Heart right ventricle (tissue), 16 donors: ENCODE results near the gene PLS3. TPM values are rescaled to one million over a fixed set of nuclear protein-coding genes. Genes with fewer than 3 reads are reported as not detected.
A peak's percentile ranks its signal among the peaks of the same experiment; 100 is the strongest.

Experiments
- ATAC-seq, 8 donors: fragments of 200-7000 bp; cut with Tn5 transposase; one replicate each; pipeline ENCODE4 v1.9.1; 2020; ENCODE audit warnings: mild to moderate bottlenecking in 8 of 8, moderate library complexity in 8 of 8, moderate number of reproducible peaks in 1 of 8
- DNase-seq, 2 donors: peaks; one replicate each; pipeline ENCODE4 v3.0.0-alpha.2; 2020
- H3K27ac ChIP-seq, 10 donors: fragments of 200-600 bp; sonication (generic) in 2 of 10; one replicate each; pipeline versions ENCODE4 v1.5.0 to v1.8.0; 2020 to 2022; ENCODE audit warnings: mild to moderate bottlenecking in 3 of 10
- H3K27me3 ChIP-seq, 7 donors: fragments of 200-600 bp; one replicate each; pipeline ENCODE4 v1.8.0; 2021 to 2022; ENCODE audit warnings: mild to moderate bottlenecking in 2 of 7
- H3K36me3 ChIP-seq, 9 donors: fragments of 200-600 bp; sonication (generic) in 1 of 9; one replicate each; pipeline versions ENCODE4 v1.5.0 to v1.8.0; 2020 to 2022; ENCODE audit warnings: mild to moderate bottlenecking in 2 of 9
- H3K4me1 ChIP-seq, 9 donors: fragments of 200-600 bp; sonication (generic) in 1 of 9; one replicate each; pipeline versions ENCODE4 v1.5.0 to v1.8.0; 2020 to 2022; ENCODE audit warnings: mild to moderate bottlenecking in 4 of 9
- H3K4me3 ChIP-seq, 10 donors: fragments of 200-600 bp; sonication (generic) in 2 of 10; one replicate each; pipeline versions ENCODE4 v1.5.0 to v1.8.0; 2020 to 2022; ENCODE audit warnings: mild to moderate bottlenecking in 7 of 10, moderate library complexity in 2 of 10
- H3K9me3 ChIP-seq, 11 donors: fragments of 200-600 bp in 10 of 11; sonication (generic) in 2 of 11; one replicate each; pipeline versions ENCODE4 v1.5.0 to v1.8.0; 2013 to 2022; ENCODE audit warnings: mild to moderate bottlenecking in 2 of 11, control low read depth in 1 of 11, moderate library complexity in 1 of 11
- WGBS, 2 donors: extraction: QIAGEN DNeasy Blood & Tissue Kit; methylation state at CpG; one replicate each; pipeline ENCODE4 v1.1.7; 2013; ENCODE audit warnings: inconsistent platforms in 1 of 2; 5-methylcytosine and 5-hydroxymethylcytosine counted together
- intact Hi-C, 10 donors: fragments of 100-400 bp; cut with DNase I; formaldehyde crosslinking; loops; one replicate each; pipeline versions ENCODE4 v1.11.1 to v1.14.2; 2022
- polyA plus RNA-seq, 2 donors: library from polyadenylated mRNA; stranded (reverse); fragments of 200-250 nt; gene quantifications; one replicate each; pipeline ENCODE4 v1.2.3, GENCODE V29; 2013
- total RNA-seq, 10 donors: library from RNA; stranded (reverse); fragmentation: NEBNext Ultra II Directional in 3 of 10; extraction: Animal tissue kit (Norgen Biotek cat#: 25700) in 3 of 10; gene quantifications; one replicate each; pipeline versions ENCODE4 v1.2.1 to v1.2.4, GENCODE V29; 2021 to 2023
- TF ChIP-seq, protein P1 (sequence below), 9 donors: fragments of 200-600 bp; sonication (generic) in 2 of 9; IDR thresholded peaks; one replicate each; pipeline versions ENCODE4 v1.5.0 to v1.8.0; 2021 to 2022; ENCODE audit warnings: antibody characterized with exemption in 9 of 9, mild to moderate bottlenecking in 5 of 9, moderate library complexity in 1 of 9
- donor health status: Arrhythmogenic right ventricular cardiomyopathy.
- donor health status: ischemic (EF 13 %, LVEDD 7.1; RV severe dilation, severe dysfunction).
- donor health status: healthy with polysubstance abuse.
- donor health status: DM: no; HTN: yes; CAD: no.
- donor health status: DM: no; HTN: no; CAD: no.
- donor health status: ischemic (EF 25% LVEDD 6.9; RV normal size, moderate dysfunction).
- donor health status: ischemic (EF 25% LVEDD 5.7; RV mildly dilated, moderate dysfunction).
- donor health status: healthy.
- donor health status: DM: yes; HTN: yes; CAD: no.
- donor health status: Ischemic cardiomyopathy.
- donor health status: ischemic (EF 35%, LVEDD 5.7; RV mildly dilated, moderate dysfunction).
- donor health status: nonischemic (EF 11% LVEDD 7.7; RV severe dilation, severe dysfunction).
- donor health status: DM: yes; HTN: yes; CAD: no.
- donor health status: PGD.
- donor health status: ischemic (EF 29% LVEDD 5.4; RV normal size, mild dysfunction).
- donor health status: nonischemic (EF 23%, LVEDD 6.1; RV moderate dilation, normal function).

Gene PLS3
- total and polyA plus RNA-seq, 12 donors: 29.7 to 56.9 (median 38.0) TPM

DNA sequence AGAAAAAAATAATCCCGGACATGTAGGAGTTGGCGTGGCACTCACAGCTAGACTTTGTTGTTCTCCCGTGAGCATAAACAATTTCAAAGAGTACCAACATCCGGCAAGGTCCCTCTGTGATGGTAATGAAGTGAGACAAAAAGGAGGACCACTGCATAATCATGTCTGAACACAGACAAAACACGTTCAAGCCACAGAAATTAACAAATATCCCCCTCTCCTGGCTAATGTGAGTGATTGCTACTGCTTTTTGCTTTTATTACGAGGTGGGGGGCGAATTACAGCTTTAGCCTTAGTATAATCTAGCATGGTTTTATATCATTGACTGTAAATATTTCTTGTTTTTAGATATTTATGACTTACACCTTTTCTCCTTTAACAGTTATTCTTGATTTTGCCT lies 118.5 kb downstream of the PLS3 start:
- no peak for DNase-seq
- Histone ChIP-seq H3K9me3 (no peaks in the 10 kb centered on the region), H3K27me3 (peaks cover 0 to 52% (median 0%) of the 10 kb centered on the region in 7 donors), H3K4me1 (no peaks in the 10 kb centered on the region), H3K4me3 (no peak overlapping the region), H3K27ac (no peak overlapping the region), H3K36me3 (no peaks in the 10 kb centered on the region)
- ATAC-seq: no peak
- whole genome bisulfite sequencing, 2 donors: 16% methylated on average over 7 of the region's 7 CpGs
- TF ChIP-seq, protein P1, sequence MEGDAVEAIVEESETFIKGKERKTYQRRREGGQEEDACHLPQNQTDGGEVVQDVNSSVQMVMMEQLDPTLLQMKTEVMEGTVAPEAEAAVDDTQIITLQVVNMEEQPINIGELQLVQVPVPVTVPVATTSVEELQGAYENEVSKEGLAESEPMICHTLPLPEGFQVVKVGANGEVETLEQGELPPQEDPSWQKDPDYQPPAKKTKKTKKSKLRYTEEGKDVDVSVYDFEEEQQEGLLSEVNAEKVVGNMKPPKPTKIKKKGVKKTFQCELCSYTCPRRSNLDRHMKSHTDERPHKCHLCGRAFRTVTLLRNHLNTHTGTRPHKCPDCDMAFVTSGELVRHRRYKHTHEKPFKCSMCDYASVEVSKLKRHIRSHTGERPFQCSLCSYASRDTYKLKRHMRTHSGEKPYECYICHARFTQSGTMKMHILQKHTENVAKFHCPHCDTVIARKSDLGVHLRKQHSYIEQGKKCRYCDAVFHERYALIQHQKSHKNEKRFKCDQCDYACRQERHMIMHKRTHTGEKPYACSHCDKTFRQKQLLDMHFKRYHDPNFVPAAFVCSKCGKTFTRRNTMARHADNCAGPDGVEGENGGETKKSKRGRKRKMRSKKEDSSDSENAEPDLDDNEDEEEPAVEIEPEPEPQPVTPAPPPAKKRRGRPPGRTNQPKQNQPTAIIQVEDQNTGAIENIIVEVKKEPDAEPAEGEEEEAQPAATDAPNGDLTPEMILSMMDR (IDR thresholded peaks at IDR 0.05): peak in 8 of 9 donors; percentile 7 to 53 (median 44)
- intact Hi-C loops: loop anchor here in 1 of 10 donors (10.0 kb wide), 1 partner anchor 355 kb away; no protein-coding TSS in a partner anchor

- Histone ChIP-seq H3K4me3 (no peak overlapping the region), H3K9me3 (no peaks in the 10 kb centered on the region), H3K4me1 (peaks cover 0 to 7% (median 0%) of the 10 kb centered on the region in 9 donors), H3K27ac (no peak overlapping the region), H3K27me3 (peaks cover 0 to 67% (median 0%) of the 10 kb centered on the region in 7 donors), H3K36me3 (no peaks in the 10 kb centered on the region)
- ATAC-seq (no peak), DNase-seq (no peak)
- intact Hi-C loops: loop anchor here in 1 of 10 donors (10.0 kb wide), 1 partner anchor 363 kb away; no protein-coding TSS in a partner anchor
- 63 to 86% methylated on average over 4 of the region's 4 CpGs for WGBS, 2 donors
- TF ChIP-seq, protein P1 (IDR thresholded peaks at IDR 0.05): no peak
Measured at GRCh38 chrX:115687595-115687994, 126.6 kb downstream of the PLS3 start.

DNA sequence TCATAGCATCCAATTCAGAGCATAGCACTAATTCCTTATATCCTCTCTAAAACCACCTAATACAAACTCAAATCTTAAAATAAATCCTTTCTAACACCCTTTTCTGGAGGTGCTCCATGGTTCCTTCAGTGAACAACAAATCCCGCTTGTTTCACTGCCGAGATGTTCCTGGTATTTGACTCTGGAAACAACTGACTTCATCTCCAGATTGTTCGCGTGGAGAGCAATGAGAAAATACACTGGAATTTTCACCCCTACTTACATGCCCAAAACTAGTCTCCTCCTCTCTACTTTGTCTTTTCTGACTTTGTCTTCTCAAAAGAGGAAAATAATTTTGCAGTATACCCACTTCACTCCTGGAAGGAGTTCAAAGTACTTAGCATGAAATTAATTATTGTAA lies 129.0 kb downstream of the PLS3 start:
- Histone ChIP-seq H3K4me3 (no peak overlapping the region), H3K4me1 (peaks cover 0 to 7% (median 0%) of the 10 kb centered on the region in 9 donors), H3K27me3 (peaks cover 0 to 71% (median 0%) of the 10 kb centered on the region in 7 donors), H3K9me3 (no peaks in the 10 kb centered on the region), H3K27ac (peak overlapping the region in 3 of 10 donors; percentile 8 to 68 (median 10)), H3K36me3 (no peaks in the 10 kb centered on the region)
- intact Hi-C loops: loop anchor here in 7 of 10 donors (2.0 to 10.0 kb wide), 6 partner anchors 38 to 365 kb away; no protein-coding TSS in a partner anchor
- no peak for DNase-seq
- ATAC-seq: no peak
- 63 to 72% methylated on average over 4 of the region's 4 CpGs for WGBS, 2 donors
- TF ChIP-seq, protein P1 (IDR thresholded peaks at IDR 0.05): no peak

GRCh38 chrX:115690511-115691216 lies 129.7 kb downstream of the PLS3 start:
- H3K4me3 ChIP-seq: no peak overlapping the region
- H3K27me3 ChIP-seq: peaks cover 0 to 72% (median 0%) of the 10 kb centered on the region in 7 donors
- H3K9me3 ChIP-seq: no peaks in the 10 kb centered on the region
- 14 to 20% methylated on average over 4 of the region's 4 CpGs for WGBS, 2 donors
- ATAC-seq (peak in 6 of 8 donors; percentile 64 to 80 (median 68)), DNase-seq (peak in 1 of 2 donors; percentile 57)
- peak overlapping the region in 3 of 10 donors; percentile 8 to 68 (median 10) for H3K27ac ChIP-seq
- intact Hi-C loops: loop anchor here in 6 of 10 donors (2.0 to 5.0 kb wide), 5 partner anchors 38 to 363 kb away; no protein-coding TSS in a partner anchor
- peaks cover 0 to 7% (median 0%) of the 10 kb centered on the region in 9 donors for H3K4me1 ChIP-seq
- H3K36me3 ChIP-seq: no peaks in the 10 kb centered on the region
- TF ChIP-seq, protein P1 (IDR thresholded peaks at IDR 0.05): peak; percentile 61 to 89 (median 70)
